K562 (cell line): ENCODE measurements around the gene GAB4. TPM values are rescaled to one million over a fixed set of nuclear protein-coding genes. Genes with fewer than 3 reads are reported as not detected.
A peak's percentile ranks its signal among the peaks of the same experiment; 100 is the strongest.

Experiments
- L3MBTL2 ChIP-seq: fragments of 450-650 bp; IDR thresholded peaks from 2 replicates; pipeline ENCODE4 v1.6.1; 2016; ENCODE audit warnings: mild to moderate bottlenecking, moderate library complexity
- MGA ChIP-seq: fragments of 450-650 bp; IDR thresholded peaks from 2 replicates; pipeline ENCODE4 v1.6.1; 2016; ENCODE audit warnings: mild to moderate bottlenecking, moderate library complexity
- NCOA6 ChIP-seq: fragments of 450-650 bp; IDR thresholded peaks from 2 replicates; pipeline ENCODE4 v1.6.1; 2017; ENCODE audit warnings: mild to moderate bottlenecking
- NRF1 ChIP-seq, 2 experiments: fragments of 450-650 bp; IDR thresholded peaks in 1 of 2; conservative IDR thresholded peaks in 1 of 2; 2 replicates each; pipeline ENCODE4 v1.6.1; 2014; ENCODE audit warnings: mild to moderate bottlenecking in 2 of 2
- PHF8 ChIP-seq: fragments of 200-600 bp; sonication (generic); IDR thresholded peaks from 2 replicates; pipeline ENCODE4 v1.6.1; 2012; ENCODE audit warnings: mixed run types, mild to moderate bottlenecking, inconsistent platforms, low read length, moderate library complexity, borderline replicate concordance
- POLR2G ChIP-seq: fragments of 200-400 bp; formaldehyde crosslinking; IDR thresholded peaks from 2 replicates; pipeline ENCODE4 v1.6.1; 2017; ENCODE audit warnings: low read depth, mild to moderate bottlenecking, antibody characterized with exemption, low read length, moderate library complexity
- RBBP5 ChIP-seq: fragments of 200-600 bp; sonication (generic); IDR thresholded peaks from 2 replicates; pipeline ENCODE4 v1.6.1; 2012; ENCODE audit warnings: borderline replicate concordance, mild to moderate bottlenecking, low read length, control low read depth, inconsistent platforms; ENCODE audit not compliant: insufficient read depth, poor library complexity, severe bottlenecking
- RREB1 ChIP-seq: fragments of 250-450 bp; sonication (Bioruptor Pico); IDR thresholded peaks from 2 replicates; pipeline ENCODE4 v1.4.0; 2020
- polyA plus RNA-seq, 8 experiments: library from polyadenylated mRNA; depleted of rRNA in 4 of 8; stranded (reverse) in 5 of 8; unstranded in 3 of 8; fragments of >200 nt; fragmentation: Nextera tagmentation in 2 of 8; fragmentation: Illumina TruSeq in 1 of 8; extraction: Ambion mirVana in 2 of 8; extraction: Trizol in 1 of 8; gene quantifications; 2 replicates each; pipeline versions ENCODE4 v1.2.1 to v1.2.3, GENCODE V29; 2011 to 2014; ENCODE audit warnings: inconsistent platforms in 1 of 8, missing spikeins in 1 of 8
- total RNA-seq, 7 experiments: library from RNA; depleted of rRNA in 6 of 7; stranded (reverse); fragments of >200 nt in 6 of 7; fragmentation: Illumina TruSeq in 2 of 7; extraction: Trizol in 2 of 7; gene quantifications; 2 replicates each; pipeline versions ENCODE4 v1.2.1 to v1.2.3, GENCODE V29; 2011 to 2021; ENCODE audit warnings: low replicate concordance in 1 of 7

GAB4 gene
- total and polyA plus RNA-seq, 9 of the 15 experiments (the other 6 are each of a cell fraction or from before 2014, with no cell fraction given), result 0.04 to 0.11 (median 0.04) TPM; not detected in 6

- peak; percentile 26; the same call in 1 of the 2 replicates for TF ChIP-seq RREB1 (CRISPR knock-in tag)
- TF ChIP-seq POLR2G, result peak; percentile 74
- TF ChIP-seq NCOA6, result peak; percentile 71; the same call in 1 of the 2 replicates
- TF ChIP-seq NRF1 (conservative IDR thresholded peaks at IDR 0.05 in 1 of 2, IDR thresholded peaks at IDR 0.05 in 1 of 2), result peak; percentile 18 to 32; a peak in 1 of 4 replicates
- TF ChIP-seq MGA, result peak; percentile 91
- peak; percentile 89 for TF ChIP-seq L3MBTL2
- TF ChIP-seq RBBP5, result peak; percentile 37
- peak; percentile 43 for TF ChIP-seq PHF8
Observed at GRCh38 chr22:17036842-17037711, 29.1 kb upstream of the GAB4 start (continued).
